Measurements from ENCODE around the gene GAN. TPM values are rescaled to one million over a fixed set of nuclear protein-coding genes. Genes with fewer than 3 reads are reported as not detected.

GAN gene
- total and polyA plus RNA-seq, 2 donors (not counting 1 experiment from before 2014, with no cell fraction given) = 0.79 to 6.9 TPM

- no peaks in the 10 kb centered on the region for H3K9me3 ChIP-seq (ENCODE audit: control extremely low read depth in 1 of 3, control insufficient read depth in 2 of 3, insufficient read depth in 1 of 3, low read length in 2 of 3)
- H3K9ac ChIP-seq (ENCODE audit: low read length) = no peak overlapping the region
- H3K4me3 Mint-ChIP-seq = no peak overlapping the region
- H3K27me3 Mint-ChIP-seq = peaks cover 15% of the 10 kb centered on the region
- no peak overlapping the region for H3K27ac ChIP-seq (ENCODE audit: low read length in 2 of 2)
- H3K36me3 ChIP-seq (replicated peaks in 1 of 2; ENCODE audit: control extremely low read depth in 1 of 2, control insufficient read depth in 1 of 2, extremely low read depth in 1 of 2, insufficient read depth in 2 of 2, low read length in 1 of 2) = no peaks in the 10 kb centered on the region
- no peaks in the 10 kb centered on the region for H3K9me3 Mint-ChIP-seq (ENCODE audit: insufficient read depth)
- no peak overlapping the region for H3K27ac Mint-ChIP-seq
- no peak overlapping the region for H3K4me3 ChIP-seq (ENCODE audit: control extremely low read depth in 1 of 5, extremely low read depth in 1 of 5, insufficient read depth in 1 of 5, low read depth in 2 of 5, low read length in 4 of 5)
- H2AFZ ChIP-seq (ENCODE audit: insufficient read depth, low read depth, low read length, poor library complexity, severe bottlenecking) = no peak overlapping the region
- intact Hi-C loops (cut with micrococcal nuclease) = no loop called here
- peaks cover 0 to 4% (median 0%) of the 10 kb centered on the region in 4 experiments for H3K27me3 ChIP-seq (replicated peaks in 1 of 4; ENCODE audit: control extremely low read depth in 1 of 4, control insufficient read depth in 3 of 4, insufficient read depth in 4 of 4, low read length in 3 of 4)
- no peaks in the 10 kb centered on the region for H3K4me1 ChIP-seq (ENCODE audit: control insufficient read depth in 2 of 2, insufficient read depth in 2 of 2, low read length in 2 of 2)
- H4K20me1 ChIP-seq (ENCODE audit: control insufficient read depth, insufficient read depth, low read length, poor library complexity, severe bottlenecking) = no peaks in the 10 kb centered on the region
- no peak for ATAC-seq (ENCODE audit: low read depth)
- POLR2A ChIA-PET = no interaction called here
- H3K4me1 Mint-ChIP-seq = no peaks in the 10 kb centered on the region
- no peaks in the 10 kb centered on the region for H3K79me2 ChIP-seq (ENCODE audit: control insufficient read depth, insufficient read depth, low read length)
- TF ChIP-seq CTCF (IDR thresholded peaks at IDR 0.05) (no peak), EZH2 (IDR thresholded peaks at IDR 0.05; ENCODE audit: borderline replicate concordance, insufficient read depth, low read depth, low read length, poor library complexity, severe bottlenecking) (no peak)
- no peak overlapping the region for H3K4me2 ChIP-seq (replicated peaks; ENCODE audit: low read depth, low read length, poor library complexity, severe bottlenecking)
- 89% methylated on average over 5 of the region's 6 CpGs for WGBS (ENCODE audit: insufficient coverage)
- no peak for DNase-seq
- CTCF ChIA-PET = no interaction called here
Measured at GRCh38 chr16:81277541-81278080, 37.2 kb upstream of the GAN start.

GRCh38 chr16:81278526-81278925, 36.2 kb upstream of the GAN start:
- Histone ChIP-seq H3K4me2 (replicated peaks; ENCODE audit: low read depth, low read length, poor library complexity, severe bottlenecking) (no peak overlapping the region), H3K36me3 (replicated peaks in 1 of 2; ENCODE audit: control extremely low read depth in 1 of 2, control insufficient read depth in 1 of 2, extremely low read depth in 1 of 2, insufficient read depth in 2 of 2, low read length in 1 of 2) (no peaks in the 10 kb centered on the region), H3K27me3 (replicated peaks in 1 of 4; ENCODE audit: control extremely low read depth in 1 of 4, control insufficient read depth in 3 of 4, insufficient read depth in 4 of 4, low read length in 3 of 4) (peaks cover 0 to 4% (median 0%) of the 10 kb centered on the region in 4 experiments), H2AFZ (ENCODE audit: insufficient read depth, low read depth, low read length, poor library complexity, severe bottlenecking) (no peak overlapping the region), H3K27ac (ENCODE audit: low read length in 2 of 2) (no peak overlapping the region), H3K4me1 (ENCODE audit: control insufficient read depth in 2 of 2, insufficient read depth in 2 of 2, low read length in 2 of 2) (no peaks in the 10 kb centered on the region), H3K79me2 (ENCODE audit: control insufficient read depth, insufficient read depth, low read length) (no peaks in the 10 kb centered on the region), H4K20me1 (ENCODE audit: control insufficient read depth, insufficient read depth, low read length, poor library complexity, severe bottlenecking) (no peaks in the 10 kb centered on the region), H3K9ac (ENCODE audit: low read length) (no peak overlapping the region), H3K4me3 (ENCODE audit: control extremely low read depth in 1 of 5, extremely low read depth in 1 of 5, insufficient read depth in 1 of 5, low read depth in 2 of 5, low read length in 4 of 5) (no peak overlapping the region), H3K9me3 (ENCODE audit: control extremely low read depth in 1 of 3, control insufficient read depth in 2 of 3, insufficient read depth in 1 of 3, low read length in 2 of 3) (no peaks in the 10 kb centered on the region)
- Mint-ChIP-seq H3K4me3 (no peak overlapping the region), H3K27ac (no peak overlapping the region), H3K4me1 (no peaks in the 10 kb centered on the region), H3K27me3 (peaks cover 15% of the 10 kb centered on the region), H3K9me3 (ENCODE audit: insufficient read depth) (no peaks in the 10 kb centered on the region)
- ATAC-seq (ENCODE audit: low read depth) (no peak), DNase-seq (no peak)
- intact Hi-C loops (cut with micrococcal nuclease) = no loop called here
- ChIA-PET POLR2A (no interaction called here), CTCF (no interaction called here)
- WGBS (ENCODE audit: insufficient coverage) = 92% methylated on average over 2 of the region's 4 CpGs
- no peak for TF ChIP-seq EZH2 (IDR thresholded peaks at IDR 0.05; ENCODE audit: borderline replicate concordance, insufficient read depth, low read depth, low read length, poor library complexity, severe bottlenecking)
- no peak for TF ChIP-seq CTCF (IDR thresholded peaks at IDR 0.05)
